ENCODE measurements around the gene MRS2. TPM values are rescaled to one million over a fixed set of nuclear protein-coding genes. Genes with fewer than 3 reads are reported as not detected.

MRS2 gene
- polyA plus RNA-seq, 2 of the 4 experiments (the other 2 are of a cell fraction), result 21.8 to 24.8 TPM

DNA sequence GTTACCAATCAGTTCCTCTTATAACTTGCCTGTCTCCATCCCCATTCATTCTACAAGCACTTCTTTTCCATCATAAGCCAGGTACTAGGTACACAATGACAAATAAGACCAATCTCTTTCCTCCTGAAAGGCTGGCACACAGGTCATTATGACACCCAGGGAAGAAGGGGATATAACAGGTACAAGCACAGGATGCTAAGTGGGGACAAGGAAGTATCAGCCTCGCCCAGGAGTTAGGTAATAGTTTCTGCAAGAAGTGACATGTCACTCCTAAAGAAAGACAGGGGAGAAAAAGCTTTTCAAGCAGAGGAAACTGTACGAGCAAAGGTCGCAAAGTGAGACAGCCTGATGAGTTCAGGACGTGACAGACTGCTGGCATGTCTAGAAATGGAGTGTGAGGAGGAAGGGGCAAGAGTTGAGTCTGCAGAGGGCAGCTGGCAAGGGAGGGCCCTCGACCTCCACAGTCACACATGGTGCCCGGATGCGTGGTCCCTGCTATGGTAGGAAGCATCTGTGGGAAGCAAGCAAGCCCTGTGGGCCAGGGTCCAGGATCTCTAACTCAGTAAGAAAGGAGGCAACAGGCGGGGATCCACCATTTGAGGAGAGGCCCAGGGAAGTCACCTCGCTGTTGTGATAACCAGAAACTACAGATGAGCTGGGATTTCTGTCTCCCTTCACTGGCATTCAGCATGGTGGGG is 46.2 kb downstream of the MRS2 start:
- Histone ChIP-seq H3K4me3 (no peak overlapping the region), H3K27ac (no peak overlapping the region), H3K4me2 (no peak overlapping the region), H3K9me3 (no peaks in the 10 kb centered on the region), H3K4me1 (no peaks in the 10 kb centered on the region)
- DNase-seq (ENCODE audit: low read depth in 1 of 2, low spot score in 1 of 2) (no peak), ATAC-seq (no peak), FAIRE-seq (no peak)
- WGBS (ENCODE audit: missing lambda C conversion rate), result 74% methylated on average over 9 of the region's 9 CpGs
- no peak for TF ChIP-seq JUN (IDR thresholded peaks at IDR 0.05)
- no peak for TF ChIP-seq FOSB (CRISPR knock-in tag; IDR thresholded peaks at IDR 0.05)
- no peak for TF ChIP-seq ZC3H11A (IDR thresholded peaks at IDR 0.05)
- no peak for TF ChIP-seq CBX2 (IDR thresholded peaks at IDR 0.05; ENCODE audit: borderline replicate concordance, low read depth)
- TF ChIP-seq HOXA7 (CRISPR knock-in tag; IDR thresholded peaks at IDR 0.05), result no peak
- TF ChIP-seq, protein P1, sequence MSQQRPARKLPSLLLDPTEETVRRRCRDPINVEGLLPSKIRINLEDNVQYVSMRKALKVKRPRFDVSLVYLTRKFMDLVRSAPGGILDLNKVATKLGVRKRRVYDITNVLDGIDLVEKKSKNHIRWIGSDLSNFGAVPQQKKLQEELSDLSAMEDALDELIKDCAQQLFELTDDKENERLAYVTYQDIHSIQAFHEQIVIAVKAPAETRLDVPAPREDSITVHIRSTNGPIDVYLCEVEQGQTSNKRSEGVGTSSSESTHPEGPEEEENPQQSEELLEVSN (IDR thresholded peaks at IDR 0.05; ENCODE audit: borderline replicate concordance, low read depth), result no peak
- no peak for TF ChIP-seq TP53 (CRISPR knock-in tag; IDR thresholded peaks at IDR 0.05)
- no peak for TF ChIP-seq HOXB5 (CRISPR knock-in tag; IDR thresholded peaks at IDR 0.05)
- TF ChIP-seq, protein P2, sequence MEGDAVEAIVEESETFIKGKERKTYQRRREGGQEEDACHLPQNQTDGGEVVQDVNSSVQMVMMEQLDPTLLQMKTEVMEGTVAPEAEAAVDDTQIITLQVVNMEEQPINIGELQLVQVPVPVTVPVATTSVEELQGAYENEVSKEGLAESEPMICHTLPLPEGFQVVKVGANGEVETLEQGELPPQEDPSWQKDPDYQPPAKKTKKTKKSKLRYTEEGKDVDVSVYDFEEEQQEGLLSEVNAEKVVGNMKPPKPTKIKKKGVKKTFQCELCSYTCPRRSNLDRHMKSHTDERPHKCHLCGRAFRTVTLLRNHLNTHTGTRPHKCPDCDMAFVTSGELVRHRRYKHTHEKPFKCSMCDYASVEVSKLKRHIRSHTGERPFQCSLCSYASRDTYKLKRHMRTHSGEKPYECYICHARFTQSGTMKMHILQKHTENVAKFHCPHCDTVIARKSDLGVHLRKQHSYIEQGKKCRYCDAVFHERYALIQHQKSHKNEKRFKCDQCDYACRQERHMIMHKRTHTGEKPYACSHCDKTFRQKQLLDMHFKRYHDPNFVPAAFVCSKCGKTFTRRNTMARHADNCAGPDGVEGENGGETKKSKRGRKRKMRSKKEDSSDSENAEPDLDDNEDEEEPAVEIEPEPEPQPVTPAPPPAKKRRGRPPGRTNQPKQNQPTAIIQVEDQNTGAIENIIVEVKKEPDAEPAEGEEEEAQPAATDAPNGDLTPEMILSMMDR (IDR thresholded peaks at IDR 0.05), result no peak
- no peak for TF ChIP-seq EP300 (IDR thresholded peaks at IDR 0.05)
- TF ChIP-seq BHLHE40 (IDR thresholded peaks at IDR 0.05; ENCODE audit: low read depth, low read length), result no peak
- no peak for TF ChIP-seq MAZ (IDR thresholded peaks at IDR 0.05; ENCODE audit: borderline replicate concordance, low read depth, low read length)
- no peak for TF ChIP-seq NFE2L2 (conservative IDR thresholded peaks at IDR 0.05; ENCODE audit: low read length)
- TF ChIP-seq, protein P3, sequence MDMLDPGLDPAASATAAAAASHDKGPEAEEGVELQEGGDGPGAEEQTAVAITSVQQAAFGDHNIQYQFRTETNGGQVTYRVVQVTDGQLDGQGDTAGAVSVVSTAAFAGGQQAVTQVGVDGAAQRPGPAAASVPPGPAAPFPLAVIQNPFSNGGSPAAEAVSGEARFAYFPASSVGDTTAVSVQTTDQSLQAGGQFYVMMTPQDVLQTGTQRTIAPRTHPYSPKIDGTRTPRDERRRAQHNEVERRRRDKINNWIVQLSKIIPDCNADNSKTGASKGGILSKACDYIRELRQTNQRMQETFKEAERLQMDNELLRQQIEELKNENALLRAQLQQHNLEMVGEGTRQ (IDR thresholded peaks at IDR 0.05), result no peak
- TF ChIP-seq, protein P4, sequence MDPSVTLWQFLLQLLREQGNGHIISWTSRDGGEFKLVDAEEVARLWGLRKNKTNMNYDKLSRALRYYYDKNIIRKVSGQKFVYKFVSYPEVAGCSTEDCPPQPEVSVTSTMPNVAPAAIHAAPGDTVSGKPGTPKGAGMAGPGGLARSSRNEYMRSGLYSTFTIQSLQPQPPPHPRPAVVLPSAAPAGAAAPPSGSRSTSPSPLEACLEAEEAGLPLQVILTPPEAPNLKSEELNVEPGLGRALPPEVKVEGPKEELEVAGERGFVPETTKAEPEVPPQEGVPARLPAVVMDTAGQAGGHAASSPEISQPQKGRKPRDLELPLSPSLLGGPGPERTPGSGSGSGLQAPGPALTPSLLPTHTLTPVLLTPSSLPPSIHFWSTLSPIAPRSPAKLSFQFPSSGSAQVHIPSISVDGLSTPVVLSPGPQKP (IDR thresholded peaks at IDR 0.05; ENCODE audit: low read depth, low read length), result no peak
- TF ChIP-seq ESRRA (IDR thresholded peaks at IDR 0.05; ENCODE audit: borderline replicate concordance, low read length), result no peak
- CTCF ChIA-PET, result interaction anchor here (1.3 kb wide), 1 partner anchor 34 kb away, joined by 3 read pairs; no protein-coding TSS in a partner anchor
- POLR2A ChIA-PET, result no interaction called here

DNA sequence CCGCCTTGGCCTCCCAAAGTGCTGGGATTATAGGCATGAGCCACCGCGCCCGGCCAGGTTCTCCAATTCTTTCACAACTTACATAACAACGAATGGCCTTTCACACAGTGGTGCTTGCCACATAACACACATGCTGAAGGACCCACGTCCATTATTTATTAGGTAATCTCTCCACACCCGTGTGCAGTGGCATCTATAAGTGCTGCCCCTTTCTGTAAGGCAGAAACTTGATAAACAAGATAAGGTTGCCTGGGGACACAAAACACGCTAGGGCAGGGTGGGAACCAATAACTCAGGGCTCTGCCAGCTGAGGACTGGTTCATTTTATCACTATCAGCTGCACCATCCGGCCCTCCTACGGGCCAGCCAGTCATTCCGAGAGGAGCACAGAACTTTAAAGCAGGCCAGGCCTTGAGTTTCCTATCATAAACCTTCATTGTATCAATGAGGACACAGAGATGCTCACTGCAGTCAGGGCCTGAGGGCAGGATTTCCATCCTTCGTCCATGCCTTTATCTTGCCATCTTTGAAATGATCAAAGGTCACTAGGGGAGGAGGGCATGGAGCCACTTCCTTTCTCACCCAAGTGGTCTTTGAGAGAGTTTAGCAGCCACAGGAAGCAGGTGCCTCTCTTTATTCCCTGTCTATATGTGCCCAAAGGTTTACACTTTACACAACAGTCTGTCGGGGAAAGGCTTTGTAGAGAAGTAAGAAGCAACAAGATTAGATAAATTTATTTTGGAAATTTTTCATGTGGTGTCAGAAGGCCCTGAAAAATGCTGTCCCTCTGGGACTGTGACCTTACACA is 49.0 kb downstream of the MRS2 start:
- Histone ChIP-seq H3K4me1 (no peaks in the 10 kb centered on the region), H3K4me2 (no peak overlapping the region), H3K27ac (no peak overlapping the region), H3K4me3 (no peak overlapping the region), H3K9me3 (no peaks in the 10 kb centered on the region)
- ChIA-PET POLR2A (interaction anchor here (0.7 kb wide), 1 partner anchor 58 kb away, joined by 3 read pairs; no protein-coding TSS in a partner anchor), CTCF (no interaction called here)
- 90% methylated on average over 13 of the region's 13 CpGs for WGBS (ENCODE audit: missing lambda C conversion rate)
- TF ChIP-seq, protein P2 (IDR thresholded peaks at IDR 0.05), result no peak
- TF ChIP-seq TFCP2L1 (CRISPR knock-in tag; IDR thresholded peaks at IDR 0.05), result no peak
- no peak for TF ChIP-seq MAZ (IDR thresholded peaks at IDR 0.05; ENCODE audit: borderline replicate concordance, low read depth, low read length)
- TF ChIP-seq SREBF2 (IDR thresholded peaks at IDR 0.05), result no peak
- no peak for TF ChIP-seq HOXA7 (CRISPR knock-in tag; IDR thresholded peaks at IDR 0.05)
- TF ChIP-seq KDM5A (IDR thresholded peaks at IDR 0.05), result no peak
- TF ChIP-seq NPAS2 (CRISPR knock-in tag; IDR thresholded peaks at IDR 0.05; ENCODE audit: borderline replicate concordance), result no peak
- TF ChIP-seq BHLHE40 (IDR thresholded peaks at IDR 0.05; ENCODE audit: low read depth, low read length), result no peak
- DNase-seq (ENCODE audit: low read depth in 1 of 2, low spot score in 1 of 2) (no peak), ATAC-seq (no peak), FAIRE-seq (no peak)

Measured in A549 (cell line).